GM12878 (cell line): ENCODE results near the gene ZFP42. TPM values are rescaled to one million over a fixed set of nuclear protein-coding genes. Genes with fewer than 3 reads are reported as not detected.

ENCODE experiments used
- ATAC-seq: fragments of 200-7000 bp; cut with Tn5 transposase; 3 replicates; pipeline ENCODE4 v1.9.1; 2020; ENCODE audit warnings: mild to moderate bottlenecking, moderate library complexity
- BruUV-seq: library from RNA; stranded (reverse); fragments of 400-500 nt; replicated peaks from 2 replicates; lab custom pipeline; 2021; lab: Mats Ljungman, UMichigan
- CTCF ChIA-PET: fragments of 300-600 bp; sonication (Branson Sonifier 250); formaldehyde crosslinking; extraction: SDS; loops from one replicate; lab custom pipeline; 2021; ENCODE audit warnings: inconsistent platforms; lab: Yijun Ruan, JAX
- POLR2A ChIA-PET: fragments of 350-600 bp; formaldehyde crosslinking; extraction: SDS; loops from one replicate; lab custom pipeline; 2021; ENCODE audit warnings: inconsistent platforms; lab: Charles Lee
- RAD21 ChIA-PET: fragments of 300-600 bp; sonication (Branson Sonifier 250); formaldehyde crosslinking; loops from one replicate; lab custom pipeline; 2023; ENCODE audit warnings: antibody characterized with exemption; ENCODE audit not compliant: unreplicated experiment; lab: Charles Lee
- SMC1A ChIA-PET: fragments of 300-600 bp; sonication (Branson Sonifier 250); formaldehyde crosslinking; loops from one replicate; lab custom pipeline; 2023; ENCODE audit not compliant: unreplicated experiment, uncharacterized antibody; lab: Charles Lee
- DNase-seq: peaks from one replicate; pipeline ENCODE4 v3.0.0-alpha.2; 2011; ENCODE audit warnings: low read depth, low spot score
- FAIRE-seq: peaks from 3 replicates; lab custom pipeline; 2011; peaks lifted over from hg19 to GRCh38; lab: Jason Lieb, UNC
- H2AFZ ChIP-seq: 2 replicates; pipeline ENCODE4 v1.6.0; 2011; ENCODE audit warnings: low read depth, low read length, control low read depth; ENCODE audit not compliant: control insufficient read depth
- H3K27ac ChIP-seq: 2 replicates; pipeline ENCODE4 v1.5.1; 2011; ENCODE audit warnings: control low read depth; ENCODE audit not compliant: control insufficient read depth, insufficient read depth
- H3K27me3 ChIP-seq, 2 experiments: replicated peaks in 1 of 2; 2 replicates each; pipeline versions ENCODE4 v1.6.0 to v1.6.1; 2011; ENCODE audit warnings: low read length in 1 of 2; ENCODE audit not compliant: control insufficient read depth in 2 of 2, insufficient read depth in 2 of 2
- H3K36me3 ChIP-seq, 2 experiments: 2 replicates each; pipeline ENCODE4 v1.5.1; 2011; ENCODE audit warnings: low read length in 1 of 2; ENCODE audit not compliant: control insufficient read depth in 2 of 2, insufficient read depth in 2 of 2
- H3K4me1 ChIP-seq: 2 replicates; pipeline ENCODE4 v1.6.1; 2011; ENCODE audit warnings: mild to moderate bottlenecking, low read length, moderate library complexity, mixed read lengths; ENCODE audit not compliant: control insufficient read depth, insufficient read depth
- H3K4me2 ChIP-seq: 2 replicates; pipeline ENCODE4 v1.6.0; 2011; ENCODE audit warnings: control low read depth; ENCODE audit not compliant: control insufficient read depth, insufficient read depth
- H3K4me3 ChIP-seq: fragments of 200-600 bp; sonication (generic); 2 replicates; pipeline ENCODE4 v1.5.1; 2016
- H3K79me2 ChIP-seq: 2 replicates; pipeline ENCODE4 v1.6.0; 2011; ENCODE audit warnings: low read length; ENCODE audit not compliant: control insufficient read depth, insufficient read depth
- H3K9ac ChIP-seq: 2 replicates; pipeline ENCODE4 v1.8.0; 2011; ENCODE audit warnings: low read length, control low read depth, mixed read lengths; ENCODE audit not compliant: control insufficient read depth, insufficient read depth
- H3K9me3 ChIP-seq: replicated peaks from 3 replicates; pipeline ENCODE4 v1.5.1; 2011; ENCODE audit warnings: mild to moderate bottlenecking, low read length; ENCODE audit not compliant: control insufficient read depth, insufficient read depth
- H4K20me1 ChIP-seq: 2 replicates; pipeline ENCODE4 v1.6.0; 2011; ENCODE audit not compliant: control insufficient read depth, insufficient read depth
- EP300 ChIP-seq, 2 experiments: fragments of 150-350 bp in 1 of 2; IDR thresholded peaks; 2 replicates each; pipeline ENCODE4 v1.6.1; 2011 to 2012; ENCODE audit warnings: low read depth in 2 of 2, low read length in 2 of 2, borderline replicate concordance in 1 of 2, improper control_type of control experiment in 1 of 2, inconsistent platforms in 1 of 2; ENCODE audit not compliant: control insufficient read depth in 1 of 2
- JUNB ChIP-seq: IDR thresholded peaks from 2 replicates; pipeline ENCODE4 v1.6.1; 2016; ENCODE audit warnings: antibody characterized with exemption, mild to moderate bottlenecking
- MTA3 ChIP-seq: IDR thresholded peaks from 2 replicates; pipeline ENCODE4 v1.6.1; 2012; ENCODE audit warnings: low read length, inconsistent platforms, borderline replicate concordance
- NKRF ChIP-seq: fragments of 450-650 bp; conservative IDR thresholded peaks from 2 replicates; pipeline ENCODE4 v1.6.1; 2017; ENCODE audit warnings: mild to moderate bottlenecking, moderate library complexity
- SIX5 ChIP-seq: IDR thresholded peaks from 2 replicates; pipeline ENCODE4 v1.6.1; 2011; ENCODE audit warnings: mild to moderate bottlenecking, low read depth, low read length, moderate library complexity; ENCODE audit not compliant: severe bottlenecking
- TAF1 ChIP-seq: IDR thresholded peaks from 2 replicates; pipeline ENCODE4 v1.6.1; 2011; ENCODE audit warnings: mild to moderate bottlenecking, low read depth, low read length, borderline replicate concordance
- ZSCAN29 ChIP-seq: fragments of 450-650 bp; IDR thresholded peaks from 2 replicates; pipeline ENCODE4 v1.6.1; 2017; ENCODE audit warnings: mild to moderate bottlenecking, moderate library complexity
- WGBS: methylation state at CpG from one replicate; pipeline ENCODE4 v1.1.6; 2016; ENCODE audit warnings: low lambda C conversion rate; ENCODE audit not compliant: insufficient replicate concordance, insufficient coverage; ENCODE audit errors: missing lambda C conversion rate; 5-methylcytosine and 5-hydroxymethylcytosine counted together
- in situ Hi-C: fragments of 300-500 bp; cut with MboI; formaldehyde crosslinking; loops from 9 replicates; pipeline ENCODE4 v1.14.3; 2018; ENCODE audit warnings: mixed read lengths
- intact Hi-C: fragments of 100-400 bp; cut with micrococcal nuclease; formaldehyde crosslinking; loops from one replicate; pipeline ENCODE4 v1.14.2; 2022; ENCODE audit not compliant: unreplicated experiment
- polyA plus RNA-seq, 11 experiments: library from polyadenylated mRNA; depleted of rRNA in 4 of 11; unstranded in 6 of 11; stranded (reverse) in 5 of 11; fragments of >200 nt; fragmentation: Nextera tagmentation in 4 of 11; fragmentation: Illumina TruSeq in 1 of 11; extraction: Ambion mirVana in 4 of 11; extraction: Trizol in 1 of 11; gene quantifications; 1 replicate in 1 of 11; 2 replicates in 10 of 11; pipeline versions ENCODE4 v1.2.1 to v1.2.3, GENCODE V29; 2011 to 2016; ENCODE audit warnings: inconsistent platforms in 2 of 11, missing spikeins in 2 of 11, low read depth in 1 of 11
- total RNA-seq, 4 experiments: library from RNA; depleted of rRNA in 3 of 4; stranded (reverse); fragments of >200 nt in 3 of 4; fragmentation: Illumina TruSeq in 1 of 4; extraction: Trizol in 1 of 4; gene quantifications; 2 replicates each; pipeline versions ENCODE4 v1.2.1 to v1.2.3, GENCODE V29; 2013 to 2021
- TF ChIP-seq, protein P1 (sequence below): fragments of 450-650 bp; IDR thresholded peaks from 2 replicates; pipeline ENCODE4 v1.6.1; 2016; ENCODE audit warnings: mild to moderate bottlenecking

ZFP42 gene
- total and polyA plus RNA-seq, 10 of the 15 experiments (the other 5 are each of a cell fraction or from before 2014, with no cell fraction given), result 0.13 TPM; not detected in 9

DNA sequence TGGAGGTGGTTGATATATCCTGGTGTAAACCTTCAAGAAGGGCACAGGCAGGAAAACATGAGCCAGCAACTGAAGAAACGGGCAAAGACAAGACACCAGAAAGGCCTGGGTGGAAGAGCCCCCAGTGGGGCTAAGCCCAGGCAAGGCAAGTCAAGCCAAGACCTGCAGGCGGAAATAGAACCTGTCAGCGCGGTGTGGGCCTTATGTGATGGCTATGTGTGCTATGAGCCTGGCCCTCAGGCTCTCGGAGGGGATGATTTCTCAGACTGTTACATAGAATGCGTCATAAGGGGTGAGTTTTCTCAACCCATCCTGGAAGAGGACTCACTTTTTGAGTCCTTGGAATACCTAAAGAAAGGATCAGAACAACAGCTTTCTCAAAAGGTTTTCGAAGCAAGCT is 7.2 kb downstream of the ZFP42 start:
- no peak overlapping the region for H3K27ac ChIP-seq
- H3K4me2 ChIP-seq, result no peak overlapping the region
- ChIA-PET SMC1A (no interaction called here), CTCF (no interaction called here), POLR2A (no interaction called here), RAD21 (no interaction called here)
- in situ Hi-C loops, result no loop called here
- FAIRE-seq (no peak), DNase-seq (no peak), ATAC-seq (no peak)
- no peaks in the 10 kb centered on the region for H3K79me2 ChIP-seq
- no peak overlapping the region for H3K4me3 ChIP-seq
- H3K4me1 ChIP-seq, result no peaks in the 10 kb centered on the region
- H3K27me3 ChIP-seq, result no peaks in the 10 kb centered on the region
- no TSS peak for BruUV-seq
- H3K9me3 ChIP-seq, result no peaks in the 10 kb centered on the region
- no peak overlapping the region for H2AFZ ChIP-seq
- WGBS, result 12% methylated on average over 7 of the region's 7 CpGs
- no peaks in the 10 kb centered on the region for H4K20me1 ChIP-seq
- H3K9ac ChIP-seq, result no peak overlapping the region
- no peaks in the 10 kb centered on the region for H3K36me3 ChIP-seq
- TF ChIP-seq JUNB, result no peak
- TF ChIP-seq EP300 (IDR thresholded peaks at IDR 0.05; ENCODE audit: borderline replicate concordance in 1 of 2, control insufficient read depth in 1 of 2, low read depth in 2 of 2, low read length in 2 of 2), result no peak
- no peak for TF ChIP-seq NKRF
- TF ChIP-seq SIX5, result no peak
- no peak for TF ChIP-seq ZSCAN29
- TF ChIP-seq, protein P1, sequence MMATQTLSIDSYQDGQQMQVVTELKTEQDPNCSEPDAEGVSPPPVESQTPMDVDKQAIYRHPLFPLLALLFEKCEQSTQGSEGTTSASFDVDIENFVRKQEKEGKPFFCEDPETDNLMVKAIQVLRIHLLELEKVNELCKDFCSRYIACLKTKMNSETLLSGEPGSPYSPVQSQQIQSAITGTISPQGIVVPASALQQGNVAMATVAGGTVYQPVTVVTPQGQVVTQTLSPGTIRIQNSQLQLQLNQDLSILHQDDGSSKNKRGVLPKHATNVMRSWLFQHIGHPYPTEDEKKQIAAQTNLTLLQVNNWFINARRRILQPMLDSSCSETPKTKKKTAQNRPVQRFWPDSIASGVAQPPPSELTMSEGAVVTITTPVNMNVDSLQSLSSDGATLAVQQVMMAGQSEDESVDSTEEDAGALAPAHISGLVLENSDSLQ, result no peak
- TF ChIP-seq TAF1, result no peak
- TF ChIP-seq MTA3, result no peak
- intact Hi-C loops, result no loop called here
